HL-60 (cell line): ENCODE measurements around the gene ZNF70.

Experiments used
- DNase-seq, 2 experiments: peaks; one replicate each; pipeline ENCODE4 v3.0.0-alpha.2; 2010 to 2020; ENCODE audit warnings: low read depth in 1 of 2, low spot score in 1 of 2
- H3K27ac ChIP-seq: fragments of 250-450 bp; sonication (Bioruptor Pico); replicated peaks from 2 replicates; pipeline ENCODE4 v1.5.1; 2020; ENCODE audit warnings: mild to moderate bottlenecking, moderate library complexity
- H3K27me3 ChIP-seq: fragments of 250-450 bp; sonication (Bioruptor Pico); 2 replicates; pipeline ENCODE4 v1.5.1; 2021; ENCODE audit warnings: mild to moderate bottlenecking, moderate library complexity; ENCODE audit not compliant: insufficient read depth, poor library complexity, severe bottlenecking
- H3K4me3 ChIP-seq: replicated peaks from 2 replicates; pipeline ENCODE4 v1.5.1; 2011; ENCODE audit warnings: mild to moderate bottlenecking, control low read depth, low read length; ENCODE audit not compliant: insufficient read depth
- CTCF ChIP-seq: IDR thresholded peaks from one replicate; pipeline ENCODE4 v1.5.1; 2011; ENCODE audit warnings: low read length, control low read depth, inconsistent platforms; ENCODE audit not compliant: insufficient read depth
- GABPA ChIP-seq: IDR thresholded peaks from 2 replicates; pipeline ENCODE4 v1.6.1; 2012; ENCODE audit warnings: low read depth
- POLR2AphosphoS5 ChIP-seq: IDR thresholded peaks from 2 replicates; pipeline ENCODE4 v1.6.1; 2012; ENCODE audit warnings: low read depth
- SPI1 ChIP-seq: IDR thresholded peaks from 2 replicates; pipeline ENCODE4 v1.6.1; 2012; ENCODE audit warnings: low read depth, mild to moderate bottlenecking, borderline replicate concordance
- TF ChIP-seq, protein P1 (sequence below): IDR thresholded peaks from 2 replicates; pipeline ENCODE4 v1.6.1; 2012; ENCODE audit warnings: low read depth; ENCODE audit not compliant: insufficient replicate concordance

Gene ZNF70

DNA sequence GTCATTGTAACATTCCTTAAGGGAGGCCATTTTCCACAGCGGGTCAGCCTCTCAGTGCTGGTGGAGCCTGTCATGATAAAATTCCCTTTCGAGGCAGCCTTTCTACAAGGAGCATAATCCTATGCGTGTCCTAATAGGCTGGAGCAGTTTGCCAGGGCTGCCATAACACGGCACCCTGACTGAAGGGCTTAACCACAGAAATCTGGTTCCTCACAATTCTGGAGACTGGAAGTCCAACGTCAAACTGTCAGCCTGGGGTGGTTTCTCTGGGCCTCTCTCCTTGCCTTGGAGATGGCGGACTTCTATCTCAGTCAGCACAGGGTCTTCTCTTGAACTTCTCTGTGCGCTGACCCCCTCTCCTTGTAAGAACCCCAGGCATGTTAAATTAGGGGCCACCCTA is 61.5 kb downstream of the ZNF70 start:
- Histone ChIP-seq H3K4me3 (no peak overlapping the region), H3K27me3 (no peaks in the 10 kb centered on the region), H3K27ac (no peak overlapping the region)
- DNase-seq = no peak
- TF ChIP-seq, protein P1, sequence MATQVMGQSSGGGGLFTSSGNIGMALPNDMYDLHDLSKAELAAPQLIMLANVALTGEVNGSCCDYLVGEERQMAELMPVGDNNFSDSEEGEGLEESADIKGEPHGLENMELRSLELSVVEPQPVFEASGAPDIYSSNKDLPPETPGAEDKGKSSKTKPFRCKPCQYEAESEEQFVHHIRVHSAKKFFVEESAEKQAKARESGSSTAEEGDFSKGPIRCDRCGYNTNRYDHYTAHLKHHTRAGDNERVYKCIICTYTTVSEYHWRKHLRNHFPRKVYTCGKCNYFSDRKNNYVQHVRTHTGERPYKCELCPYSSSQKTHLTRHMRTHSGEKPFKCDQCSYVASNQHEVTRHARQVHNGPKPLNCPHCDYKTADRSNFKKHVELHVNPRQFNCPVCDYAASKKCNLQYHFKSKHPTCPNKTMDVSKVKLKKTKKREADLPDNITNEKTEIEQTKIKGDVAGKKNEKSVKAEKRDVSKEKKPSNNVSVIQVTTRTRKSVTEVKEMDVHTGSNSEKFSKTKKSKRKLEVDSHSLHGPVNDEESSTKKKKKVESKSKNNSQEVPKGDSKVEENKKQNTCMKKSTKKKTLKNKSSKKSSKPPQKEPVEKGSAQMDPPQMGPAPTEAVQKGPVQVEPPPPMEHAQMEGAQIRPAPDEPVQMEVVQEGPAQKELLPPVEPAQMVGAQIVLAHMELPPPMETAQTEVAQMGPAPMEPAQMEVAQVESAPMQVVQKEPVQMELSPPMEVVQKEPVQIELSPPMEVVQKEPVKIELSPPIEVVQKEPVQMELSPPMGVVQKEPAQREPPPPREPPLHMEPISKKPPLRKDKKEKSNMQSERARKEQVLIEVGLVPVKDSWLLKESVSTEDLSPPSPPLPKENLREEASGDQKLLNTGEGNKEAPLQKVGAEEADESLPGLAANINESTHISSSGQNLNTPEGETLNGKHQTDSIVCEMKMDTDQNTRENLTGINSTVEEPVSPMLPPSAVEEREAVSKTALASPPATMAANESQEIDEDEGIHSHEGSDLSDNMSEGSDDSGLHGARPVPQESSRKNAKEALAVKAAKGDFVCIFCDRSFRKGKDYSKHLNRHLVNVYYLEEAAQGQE = no peak
- TF ChIP-seq POLR2AphosphoS5 (no peak), CTCF (no peak), SPI1 (no peak), GABPA (no peak)
